SK-MEL-5 (cell line): Measurements from ENCODE around the gene ACER2. TPM values are rescaled to one million over a fixed set of nuclear protein-coding genes. Genes with fewer than 3 reads are reported as not detected.

Experiments used
- DNase-seq: peaks from one replicate; pipeline ENCODE4 v3.0.0-alpha.2; 2016; ENCODE audit warnings: low read depth, low spot score
- in situ Hi-C: cut with HindIII; loops from 2 replicates; pipeline ENCODE4 v1.10.0; 2016; ENCODE audit warnings: low sequenced_read_pairs, high pct_unique_total_duplicates, low pct_unique_long_range_greater_than_20kb
- total RNA-seq: library from RNA; depleted of rRNA; stranded (reverse); fragments of >200 nt; shearing (Covaris generic); gene quantifications from 2 replicates; pipeline ENCODE4 v1.2.3, GENCODE V29; 2014; rRNA removed

The ACER2 gene
- total RNA-seq, 1 experiment from 2014 or later: 1.4 TPM

DNA sequence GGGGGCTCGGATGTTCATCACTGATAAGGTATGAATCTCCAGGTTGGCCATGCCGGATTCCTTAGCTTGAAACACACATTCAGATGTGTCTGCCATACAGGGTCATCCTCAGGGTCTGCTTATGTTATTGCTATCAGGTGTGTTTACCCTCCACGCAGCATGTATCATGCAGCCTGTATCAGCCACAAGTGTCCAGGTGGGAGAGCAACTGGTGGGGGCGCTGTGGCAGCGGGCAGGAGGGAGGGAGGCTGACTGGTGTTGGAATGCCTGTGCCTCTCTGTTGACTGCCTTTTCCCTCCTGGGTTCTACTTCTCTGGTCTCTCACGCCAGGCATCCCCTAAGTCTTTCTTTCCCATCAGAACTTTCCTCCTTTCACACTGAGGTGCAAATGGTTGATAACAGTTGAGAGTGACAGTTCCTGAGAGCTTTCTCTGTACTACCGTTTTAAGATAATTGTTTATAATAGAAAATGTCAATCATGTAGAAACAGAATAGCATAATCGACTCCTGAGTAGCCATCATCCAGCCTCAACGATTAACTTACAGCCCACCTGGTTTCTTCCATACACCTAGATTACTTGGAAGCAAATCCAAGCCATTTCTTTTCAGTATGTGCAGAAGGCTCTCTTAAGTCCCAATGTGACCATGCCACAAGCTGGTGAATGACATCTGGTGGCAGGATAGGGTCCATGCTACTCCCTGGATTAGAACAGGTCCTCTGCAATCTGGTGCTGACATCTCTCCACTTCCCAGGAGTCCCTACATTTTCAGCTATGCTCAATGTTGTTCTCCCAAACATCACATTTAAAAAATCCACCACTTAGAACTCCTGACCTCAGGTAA lies 86.6 kb downstream of the ACER2 start:
- in situ Hi-C loops: no loop called here
- DNase-seq: no peak

DNA sequence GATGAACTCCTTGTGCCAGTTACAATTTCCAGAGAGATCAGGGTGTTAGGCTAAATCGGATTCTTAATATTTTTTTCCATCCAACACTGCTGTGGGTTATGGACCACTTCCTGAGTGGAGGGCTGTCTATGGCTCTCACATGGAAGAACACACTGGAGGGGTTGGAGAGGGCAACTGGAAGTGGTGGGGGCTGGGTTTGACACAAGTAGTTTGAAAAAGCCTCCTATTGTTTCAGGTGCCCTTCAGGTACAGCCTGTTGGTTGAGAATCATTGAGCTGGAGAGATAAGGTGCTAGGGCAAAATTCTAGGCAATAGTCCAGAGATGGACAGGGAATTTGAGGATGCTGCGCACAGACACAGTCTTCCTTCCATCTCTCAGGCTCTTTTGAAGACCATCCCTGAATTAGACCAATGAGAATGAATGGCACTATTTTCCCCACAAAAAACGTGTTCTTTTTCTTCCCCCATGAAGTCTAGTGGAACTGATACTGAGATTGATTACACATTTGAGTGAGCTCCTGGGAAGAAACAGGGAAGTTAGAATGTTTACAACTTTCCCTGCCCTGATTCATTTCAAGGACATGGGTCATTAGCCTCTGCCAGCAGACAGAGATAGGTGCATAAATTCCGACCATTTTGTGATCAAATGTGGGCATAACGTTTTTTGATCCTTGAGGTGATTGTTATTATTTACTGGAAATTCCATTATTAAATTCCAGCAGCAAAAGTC lies 87.7 kb downstream of the ACER2 start:
- no peak for DNase-seq
- in situ Hi-C loops: no loop called here

DNA sequence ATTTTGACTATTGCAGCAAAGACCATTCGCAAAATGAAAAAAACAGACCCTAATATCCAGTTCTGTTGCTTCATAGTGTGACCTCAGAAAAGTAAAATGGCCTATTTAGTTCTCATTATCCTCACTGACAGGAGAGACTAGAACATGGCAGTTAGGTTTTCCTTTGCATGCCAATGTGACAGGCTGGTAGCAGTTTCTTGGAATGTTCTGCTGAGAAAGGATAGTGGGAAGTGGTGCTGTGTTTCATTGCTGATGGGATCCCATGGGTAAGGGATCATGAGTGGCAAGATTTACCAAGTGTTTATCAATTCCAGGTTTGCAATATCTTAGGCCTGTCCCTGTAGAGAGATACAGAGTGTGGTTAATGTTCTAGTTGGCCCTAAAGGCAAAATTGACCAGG lies 88.5 kb downstream of the ACER2 start:
- no peak for DNase-seq
- in situ Hi-C loops: no loop called here

DNA sequence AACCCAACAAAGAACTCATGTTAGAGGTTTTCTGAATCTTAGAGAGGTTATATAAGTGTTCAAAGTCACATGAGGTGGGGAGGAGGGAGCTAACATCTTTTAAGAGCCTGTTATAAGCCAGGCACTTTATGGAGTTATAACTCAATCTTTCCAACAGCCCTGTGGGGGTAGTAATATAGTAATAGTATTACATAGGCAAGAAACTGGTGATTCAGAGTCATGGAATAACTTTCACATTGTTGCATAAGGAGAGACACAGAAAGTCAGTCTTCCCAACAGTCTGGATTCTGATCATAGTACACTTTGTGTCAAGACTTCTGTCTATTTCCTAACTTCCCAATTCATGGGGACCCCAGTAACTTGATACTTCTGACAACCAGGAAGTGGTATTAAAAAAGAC lies 89.2 kb downstream of the ACER2 start:
- in situ Hi-C loops: no loop called here
- DNase-seq: peak; percentile 30

Other genes starting within 250 kb of the ACER2 start
- 25.0 and 25.7 TPM in 2 replicates for gene DENND4C, start 178.3 kb upstream of the ACER2 start, total RNA-seq
- gene RPS6, start 28.8 kb upstream of the ACER2 start, total RNA-seq: 3,159 and 3,247 TPM in 2 replicates